DMS53 treated with DMSO at 0.1 percent for 48 hours (cell line): ENCODE data around the gene CTNNA1.
"Not testable (repeated sequence)": the region's sequence is repeated elsewhere in the genome, so short reads cannot be mapped to it uniquely, and the experiment has no call there.

ENCODE experiments used
- DNase-seq: peaks from one replicate; lab custom pipeline; 2025; ENCODE audit not compliant: unreplicated experiment; lab: John Stamatoyannopoulos, UW

The CTNNA1 gene

GRCh38 chr5:138895918-138896317, 142.7 kb downstream of the CTNNA1 start:
- DNase-seq = no peak

- DNase-seq = no peak
Observed at GRCh38 chr5:138898299-138898698, 145.1 kb downstream of the CTNNA1 start.

- no peak for DNase-seq
Observed at GRCh38 chr5:138898742-138899141, 145.5 kb downstream of the CTNNA1 start.

- DNase-seq = no peak
Observed at GRCh38 chr5:138900281-138900965, 147.2 kb downstream of the CTNNA1 start.

GRCh38 chr5:138901716-138902115, 148.5 kb downstream of the CTNNA1 start:
- no peak for DNase-seq

GRCh38 chr5:138903130-138903775, 150.0 kb downstream of the CTNNA1 start:
- no peak for DNase-seq

- DNase-seq = no peak
Observed at GRCh38 chr5:138905541-138905940, 152.3 kb downstream of the CTNNA1 start.

GRCh38 chr5:138909734-138910133, 156.5 kb downstream of the CTNNA1 start:
- no peak for DNase-seq

- no peak for DNase-seq
Observed at GRCh38 chr5:138910546-138911185, 157.4 kb downstream of the CTNNA1 start.

- DNase-seq = no peak
Observed at GRCh38 chr5:138911441-138911840, 158.2 kb downstream of the CTNNA1 start.

- DNase-seq = no peak
Observed at GRCh38 chr5:138912093-138912492, 158.9 kb downstream of the CTNNA1 start.

- DNase-seq = no peak
Observed at GRCh38 chr5:138913773-138914172, 160.5 kb downstream of the CTNNA1 start.

- DNase-seq = no peak
Observed at GRCh38 chr5:138914338-138914737, 161.1 kb downstream of the CTNNA1 start.

- no peak for DNase-seq
Observed at GRCh38 chr5:138918686-138919085, 165.5 kb downstream of the CTNNA1 start.

GRCh38 chr5:138920181-138920580, 167.0 kb downstream of the CTNNA1 start:
- DNase-seq = no peak

- not testable (repeated sequence) for DNase-seq
Observed at GRCh38 chr5:138921362-138921761, 168.1 kb downstream of the CTNNA1 start.

GRCh38 chr5:138922494-138922893, 169.3 kb downstream of the CTNNA1 start:
- no peak for DNase-seq

GRCh38 chr5:138925090-138925635, 171.9 kb downstream of the CTNNA1 start:
- DNase-seq = no peak

- no peak for DNase-seq
Observed at GRCh38 chr5:138926257-138926656, 173.0 kb downstream of the CTNNA1 start.

GRCh38 chr5:138926688-138927448, 173.6 kb downstream of the CTNNA1 start:
- no peak for DNase-seq

GRCh38 chr5:138927544-138927943, 174.3 kb downstream of the CTNNA1 start:
- DNase-seq = no peak
